Mesodermal cell (in vitro differentiated cells): ENCODE results near the gene FIBCD1.

Source experiments
- H3K27ac ChIP-seq: 2 replicates; pipeline ENCODE4 v1.7.0; 2013; ENCODE audit warnings: mild to moderate bottlenecking, low read depth, low read length, moderate library complexity; ENCODE audit not compliant: severe bottlenecking
- H3K36me3 ChIP-seq: 2 replicates; pipeline ENCODE4 v1.7.1; 2013; ENCODE audit warnings: mild to moderate bottlenecking, low read length, moderate library complexity; ENCODE audit not compliant: control insufficient read depth, insufficient read depth
- H3K4me1 ChIP-seq: one replicate; pipeline ENCODE4 v1.7.1; 2013; ENCODE audit warnings: mild to moderate bottlenecking, low read length; ENCODE audit not compliant: insufficient read depth, control insufficient read depth, poor library complexity, severe bottlenecking
- H3K4me3 ChIP-seq: 2 replicates; pipeline ENCODE4 v1.7.0; 2013; ENCODE audit warnings: low read length, control low read depth, mild to moderate bottlenecking; ENCODE audit not compliant: insufficient read depth, poor library complexity, severe bottlenecking; ENCODE audit errors: extremely low read depth
- H3K9me3 ChIP-seq: 2 replicates; pipeline ENCODE4 v1.7.1; 2013; ENCODE audit warnings: mild to moderate bottlenecking, low read length, moderate library complexity; ENCODE audit not compliant: control insufficient read depth
- WGBS, 2 experiments: methylation state at CpG; one replicate each; pipeline ENCODE4 v1.1.5; 2013; ENCODE audit warnings: missing lambda C conversion rate in 2 of 2; ENCODE audit not compliant: insufficient coverage in 2 of 2; 5-methylcytosine and 5-hydroxymethylcytosine counted together

Gene FIBCD1

GRCh38 chr9:130920233-130920632 is 18.8 kb downstream of the FIBCD1 start:
- H3K4me1 ChIP-seq = no peaks in the 10 kb centered on the region
- WGBS, 2 experiments = 96 to 97% methylated on average over 3 to 7 of the region's 8 CpGs
- H3K9me3 ChIP-seq = no peaks in the 10 kb centered on the region
- no peak overlapping the region for H3K4me3 ChIP-seq
- H3K36me3 ChIP-seq = no peaks in the 10 kb centered on the region
- H3K27ac ChIP-seq = no peak overlapping the region

GRCh38 chr9:130919559-130920145 is 19.4 kb downstream of the FIBCD1 start:
- Histone ChIP-seq H3K9me3 (no peaks in the 10 kb centered on the region), H3K27ac (no peak overlapping the region), H3K36me3 (no peaks in the 10 kb centered on the region), H3K4me1 (no peaks in the 10 kb centered on the region), H3K4me3 (no peak overlapping the region)
- 91 to 92% methylated on average over 8 to 14 of the region's 14 CpGs for WGBS, 2 experiments

GRCh38 chr9:130918826-130919558 is 20.1 kb downstream of the FIBCD1 start:
- WGBS, 2 experiments = 95% methylated on average over 32 to 33 of the region's 33 CpGs
- no peak overlapping the region for H3K27ac ChIP-seq
- no peaks in the 10 kb centered on the region for H3K4me1 ChIP-seq
- H3K36me3 ChIP-seq = no peaks in the 10 kb centered on the region
- no peaks in the 10 kb centered on the region for H3K9me3 ChIP-seq
- no peak overlapping the region for H3K4me3 ChIP-seq

- no peak overlapping the region for H3K4me3 ChIP-seq
- 69 to 92% methylated on average over 8 of the region's 9 CpGs for WGBS, 2 experiments
- H3K27ac ChIP-seq = no peak overlapping the region
- H3K9me3 ChIP-seq = no peaks in the 10 kb centered on the region
- H3K4me1 ChIP-seq = peaks cover 4% of the 10 kb centered on the region
- no peaks in the 10 kb centered on the region for H3K36me3 ChIP-seq
These were observed 20.8 kb downstream of the FIBCD1 start for GRCh38 chr9:130918101-130918825.

DNA sequence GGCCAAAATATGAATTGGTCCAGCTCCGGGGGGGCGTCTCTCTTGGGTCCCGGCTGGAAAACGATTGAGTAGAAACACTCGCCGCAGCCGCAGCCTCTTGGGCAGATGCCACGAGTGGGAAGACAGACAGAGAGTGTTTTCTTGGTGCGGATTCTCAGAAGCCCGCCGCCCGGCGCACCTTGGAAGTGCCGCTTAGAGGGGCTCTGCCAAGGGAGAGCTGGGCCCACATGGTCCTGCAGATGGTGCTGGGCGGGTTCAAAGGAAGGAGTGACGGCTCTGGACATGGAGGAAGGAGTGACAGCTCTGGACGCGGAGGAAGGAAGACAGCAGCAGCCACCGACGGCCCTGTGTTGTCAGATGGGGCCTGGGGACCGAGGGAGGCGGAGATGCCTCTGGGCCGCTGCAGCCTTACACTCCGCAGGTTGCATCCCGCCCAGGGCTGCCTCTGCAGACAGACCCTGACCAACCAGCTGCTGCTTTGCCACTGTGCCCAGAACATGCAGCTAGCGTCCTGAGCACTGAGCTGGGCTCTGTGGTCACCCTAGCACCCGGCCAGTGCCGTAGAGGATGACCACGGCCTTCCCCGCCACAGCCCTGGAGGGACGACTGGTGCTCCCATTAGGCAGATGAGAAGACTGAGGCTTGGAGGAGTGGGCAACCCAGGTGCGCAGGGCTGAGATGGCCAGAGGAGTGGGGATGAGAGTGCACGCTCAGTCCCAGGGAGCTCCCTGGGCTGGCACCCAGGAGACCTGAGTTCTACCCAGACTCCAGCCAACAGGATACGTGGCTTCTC is 21.7 kb downstream of the FIBCD1 start:
- H3K4me3 ChIP-seq = no peak overlapping the region
- H3K4me1 ChIP-seq = peaks cover 9% of the 10 kb centered on the region
- H3K9me3 ChIP-seq = no peaks in the 10 kb centered on the region
- no peak overlapping the region for H3K27ac ChIP-seq
- no peaks in the 10 kb centered on the region for H3K36me3 ChIP-seq
- 89 to 92% methylated on average over 23 to 33 of the region's 34 CpGs for WGBS, 2 experiments

GRCh38 chr9:130915096-130915447 is 24.0 kb downstream of the FIBCD1 start:
- no peak overlapping the region for H3K27ac ChIP-seq
- 83 to 95% methylated on average over 8 of the region's 8 CpGs for WGBS, 2 experiments

GRCh38 chr9:130914417-130915095 is 24.5 kb downstream of the FIBCD1 start:
- Histone ChIP-seq H3K27ac (no peak overlapping the region), H3K9me3 (no peaks in the 10 kb centered on the region), H3K4me1 (peaks cover 9% of the 10 kb centered on the region), H3K4me3 (no peak overlapping the region), H3K36me3 (no peaks in the 10 kb centered on the region)
- WGBS, 2 experiments = 88 to 90% methylated on average over 24 of the region's 24 CpGs

More at GRCh38 chr9:130915096-130915447, 24.0 kb downstream of the FIBCD1 start:
- Histone ChIP-seq H3K9me3 (no peaks in the 10 kb centered on the region), H3K36me3 (no peaks in the 10 kb centered on the region), H3K4me3 (no peak overlapping the region), H3K4me1 (peaks cover 9% of the 10 kb centered on the region)

DNA sequence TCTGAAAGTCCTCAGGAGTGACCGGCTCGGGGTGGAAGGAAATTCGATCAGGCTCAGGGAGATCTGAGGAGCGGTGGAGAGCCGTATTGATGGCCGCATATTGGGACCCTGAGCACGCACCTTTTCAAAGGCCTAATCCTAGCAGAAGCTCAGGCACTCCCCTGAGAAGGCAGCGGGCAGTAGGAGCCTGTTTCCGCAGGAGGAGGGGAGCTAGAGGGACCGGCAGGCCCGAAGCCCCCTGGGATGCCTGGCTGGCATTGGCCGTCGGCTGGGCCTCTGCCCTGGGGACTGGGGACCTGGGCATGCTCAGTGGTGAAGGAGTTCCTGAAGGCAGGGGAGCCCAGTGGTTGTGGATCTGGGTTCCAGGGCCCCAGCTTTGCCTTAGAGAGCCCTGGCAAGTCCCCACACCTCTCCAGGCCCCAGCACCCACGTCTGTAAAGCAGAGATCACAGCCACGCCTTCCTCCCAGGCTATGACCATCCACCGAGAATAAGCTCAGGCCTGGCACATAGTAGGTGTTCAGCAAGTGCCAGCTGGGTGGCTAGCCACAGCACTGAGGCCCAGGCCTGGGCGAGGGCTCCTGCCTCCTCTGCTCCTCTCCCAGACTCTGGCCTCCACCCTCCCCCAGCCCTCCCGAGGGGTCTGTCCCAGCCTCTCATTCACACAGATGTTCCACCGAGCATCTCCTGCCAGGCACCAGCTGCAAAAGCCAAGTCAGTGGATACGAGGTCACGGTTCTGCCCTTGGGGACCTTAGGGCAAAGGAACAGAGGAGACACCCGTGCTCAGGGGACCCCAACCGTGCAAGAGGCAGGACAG is 25.2 kb downstream of the FIBCD1 start:
- Histone ChIP-seq H3K36me3 (no peaks in the 10 kb centered on the region), H3K27ac (no peak overlapping the region), H3K4me1 (peaks cover 9% of the 10 kb centered on the region), H3K4me3 (no peak overlapping the region), H3K9me3 (no peaks in the 10 kb centered on the region)
- WGBS, 2 experiments = 66 to 71% methylated on average over 15 to 19 of the region's 23 CpGs

- WGBS, 2 experiments = 76 to 84% methylated on average over 32 to 37 of the region's 38 CpGs
- Histone ChIP-seq H3K4me3 (no peak overlapping the region), H3K4me1 (peaks cover 10% of the 10 kb centered on the region), H3K9me3 (no peaks in the 10 kb centered on the region), H3K36me3 (no peaks in the 10 kb centered on the region), H3K27ac (no peak overlapping the region)
These were observed 26.0 kb downstream of the FIBCD1 start for GRCh38 chr9:130912932-130913598.
